ENCODE results near the gene GAS2.

GAS2 gene

DNA sequence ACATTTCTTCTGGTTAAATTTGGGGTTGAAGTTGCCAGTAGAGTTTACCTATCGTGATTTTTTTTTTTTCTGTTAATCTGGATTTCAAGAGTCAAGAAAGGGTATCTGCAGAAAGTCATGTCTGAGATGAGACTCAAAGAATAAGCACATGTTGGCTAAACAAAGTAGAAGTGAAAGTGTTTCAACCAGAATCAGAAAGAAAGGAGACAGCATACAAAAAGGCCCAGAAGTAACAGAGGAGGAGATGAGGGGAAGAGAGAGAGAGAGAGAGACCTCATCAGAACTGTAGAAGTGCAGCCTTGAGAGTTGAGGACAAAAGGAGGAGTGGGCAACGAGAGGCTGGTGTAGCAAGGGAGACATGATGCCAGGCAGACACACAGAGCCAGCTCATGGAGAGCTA lies 108.3 kb downstream of the GAS2 start:
- intact Hi-C loops (cut with DNase I) = no loop called here
- no peak for DNase-seq

GRCh38 chr11:22775248-22775647 lies 108.8 kb downstream of the GAS2 start:
- intact Hi-C loops (cut with DNase I) = no loop called here
- DNase-seq = no peak

DNA sequence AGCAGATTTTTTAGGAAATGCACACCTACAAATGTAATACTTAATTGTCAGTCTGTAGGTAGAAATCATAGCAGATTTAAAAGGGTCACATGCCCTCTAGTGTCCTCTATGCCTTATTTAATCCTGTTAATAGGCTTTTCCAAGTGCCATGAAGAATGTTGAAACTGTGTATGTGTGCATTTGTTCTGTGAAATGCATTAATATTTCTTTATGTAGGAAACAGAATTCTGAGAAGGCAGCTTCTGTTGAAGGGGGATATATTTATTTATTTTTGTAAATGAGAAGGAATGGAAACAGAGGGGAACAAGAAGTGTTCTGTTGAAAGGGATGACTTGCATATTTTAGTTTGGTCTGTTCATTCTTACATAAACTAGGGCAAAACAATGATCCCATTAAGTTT lies 112.2 kb downstream of the GAS2 start:
- intact Hi-C loops (cut with DNase I) = no loop called here

GRCh38 chr11:22779850-22780249 lies 113.4 kb downstream of the GAS2 start:
- intact Hi-C loops (cut with DNase I) = loop anchor here (5.0 to 10.0 kb wide), 2 partner anchors 108 to 445 kb away; partner anchors contain the start of gene SLC17A6
- DNase-seq = no peak

More for the DNA sequence above, 112.2 kb downstream of the GAS2 start:
- DNase-seq = peak in 1 of 42 donors; percentile 19

GRCh38 chr11:22780952-22781593 lies 114.7 kb downstream of the GAS2 start:
- peak in 1 of 42 donors; percentile 7 for DNase-seq
- intact Hi-C loops (cut with DNase I) = loop anchor here (5.0 to 10.0 kb wide), 2 partner anchors 109 to 446 kb away; partner anchors contain the start of gene SLC17A6

GRCh38 chr11:22785251-22785650 lies 118.8 kb downstream of the GAS2 start:
- intact Hi-C loops (cut with DNase I) = loop anchor here (10.0 kb wide), 1 partner anchor 450 kb away; the partner anchor contains the start of gene SLC17A6
- no peak for DNase-seq

GRCh38 chr11:22786475-22786874 lies 120.1 kb downstream of the GAS2 start:
- intact Hi-C loops (cut with DNase I) = loop anchor here (10.0 kb wide), 1 partner anchor 452 kb away; the partner anchor contains the start of gene SLC17A6
- DNase-seq = no peak

DNA sequence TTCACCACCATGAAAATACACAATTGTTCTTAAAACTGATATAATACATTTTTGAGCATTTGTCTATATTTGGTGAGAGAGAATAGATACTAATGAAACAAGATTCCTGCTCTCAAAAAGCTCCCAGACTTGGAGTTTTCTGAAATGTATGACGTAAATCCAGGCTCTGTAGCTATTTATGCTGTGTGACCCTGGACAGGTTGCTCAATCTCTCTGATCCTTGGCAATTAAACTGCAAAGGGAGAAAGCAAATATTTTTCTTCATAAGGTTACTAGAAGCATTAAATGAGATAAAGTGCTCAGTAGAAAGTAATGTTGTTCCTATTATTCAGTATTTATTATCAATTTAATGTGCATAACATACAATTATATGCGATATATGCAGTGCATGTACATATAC lies 120.6 kb downstream of the GAS2 start:
- DNase-seq = no peak
- intact Hi-C loops (cut with DNase I) = loop anchor here (10.0 kb wide), 1 partner anchor 452 kb away; the partner anchor contains the start of gene SLC17A6

- intact Hi-C loops (cut with DNase I) = loop anchor here (10.0 kb wide), 1 partner anchor 453 kb away; the partner anchor contains the start of gene SLC17A6
- DNase-seq = peak in 27 of 42 donors; percentile 6 to 75 (median 45)
Measured at GRCh38 chr11:22787551-22788162, 121.2 kb downstream of the GAS2 start.

DNA sequence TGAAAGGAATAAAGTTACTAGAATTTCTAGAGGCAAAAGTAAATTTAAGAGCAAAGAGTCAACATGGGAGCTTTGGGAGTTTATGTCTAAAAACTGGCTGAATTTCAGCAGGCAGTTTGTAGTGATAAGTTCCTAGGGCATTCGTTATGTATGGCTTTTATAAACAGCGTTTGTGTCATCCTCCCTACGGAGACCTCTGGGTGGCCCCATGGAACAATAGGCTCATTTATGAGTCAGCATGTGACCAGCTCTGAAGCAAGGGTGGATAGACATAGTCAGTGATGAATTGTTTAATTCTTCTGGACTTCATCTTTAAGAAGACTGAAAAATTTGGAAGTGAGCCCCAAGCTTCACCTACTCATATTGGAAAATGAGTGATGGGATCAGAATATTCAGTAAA lies 126.1 kb downstream of the GAS2 start:
- peak; percentile 12 to 90 (median 68) for DNase-seq
- intact Hi-C loops (cut with DNase I) = no loop called here

- DNase-seq = no peak
- intact Hi-C loops (cut with DNase I) = no loop called here
Measured at GRCh38 chr11:22795914-22796313, 129.5 kb downstream of the GAS2 start.

- DNase-seq = peak in 1 of 42 donors; percentile 48
- intact Hi-C loops (cut with DNase I) = no loop called here
Measured at GRCh38 chr11:22797047-22797446, 130.6 kb downstream of the GAS2 start.

DNA sequence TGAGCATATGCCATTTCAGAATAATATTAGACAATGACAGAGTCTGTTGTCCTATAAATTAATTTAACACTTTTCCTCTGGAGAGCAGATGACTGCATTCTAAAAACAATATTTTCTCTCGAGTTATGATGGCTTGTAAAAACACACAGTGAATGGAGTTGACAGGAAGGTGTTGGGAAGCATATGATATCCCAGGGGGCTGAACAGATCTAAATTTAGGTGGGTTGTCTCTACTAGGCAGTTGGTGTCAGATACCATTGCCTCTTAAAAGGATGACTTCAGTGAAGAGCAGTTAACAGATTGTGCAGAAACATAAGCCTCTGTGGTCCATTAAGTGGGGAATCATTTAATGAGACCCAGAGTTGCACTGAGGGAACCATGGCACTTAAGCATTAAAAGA lies 132.5 kb downstream of the GAS2 start:
- DNase-seq = no peak
- intact Hi-C loops (cut with DNase I) = no loop called here

DNA sequence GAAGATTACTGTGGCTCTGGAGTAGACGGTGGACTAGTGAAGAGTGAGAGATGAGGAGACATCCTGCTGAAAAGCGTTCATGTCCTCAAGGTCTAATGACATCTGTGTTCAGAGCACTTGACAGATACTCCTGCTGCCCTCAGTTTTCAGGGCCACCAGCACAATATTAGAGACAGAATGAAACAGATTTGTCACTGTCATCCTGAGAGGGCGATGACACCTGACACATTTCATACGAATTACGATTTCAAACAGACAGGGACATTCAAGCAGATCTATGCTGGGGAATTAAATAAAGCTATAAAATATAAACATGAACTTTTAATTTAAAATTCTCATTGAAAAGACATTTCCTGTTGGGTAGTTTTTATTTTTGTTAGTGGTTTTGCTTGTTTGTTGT lies 134.1 kb downstream of the GAS2 start:
- intact Hi-C loops (cut with DNase I) = no loop called here
- DNase-seq = no peak

GRCh38 chr11:22802861-22803260 lies 136.4 kb downstream of the GAS2 start:
- intact Hi-C loops (cut with DNase I) = no loop called here

DNA sequence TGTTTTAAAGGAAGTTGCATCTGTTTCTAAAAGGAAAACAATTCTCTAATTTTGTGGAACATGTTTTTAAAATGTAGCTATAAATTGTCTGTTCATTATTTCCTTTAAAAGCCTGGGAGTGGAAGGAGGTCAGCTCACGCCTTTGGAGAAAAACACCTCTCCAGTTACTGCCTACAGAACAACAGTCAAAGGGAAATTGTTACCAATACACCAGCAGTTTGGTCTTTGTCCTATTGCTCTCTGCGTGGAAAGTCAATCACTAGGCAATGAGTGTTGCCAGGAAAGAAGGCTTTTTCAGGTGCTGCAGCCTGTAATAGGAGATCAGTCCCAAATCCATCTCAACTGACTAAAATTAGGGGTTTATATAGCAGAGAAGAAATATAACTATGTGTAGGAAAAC lies 141.0 kb downstream of the GAS2 start:
- intact Hi-C loops (cut with DNase I) = no loop called here
- DNase-seq = no peak

More at GRCh38 chr11:22802861-22803260, 136.4 kb downstream of the GAS2 start:
- no peak for DNase-seq

GRCh38 chr11:22807855-22808570 lies 141.6 kb downstream of the GAS2 start:
- intact Hi-C loops (cut with DNase I) = no loop called here
- no peak for DNase-seq

GRCh38 chr11:22808571-22809197 lies 142.3 kb downstream of the GAS2 start:
- intact Hi-C loops (cut with DNase I) = no loop called here
- DNase-seq = peak in 3 of 42 donors; percentile 8 to 25 (median 17)

DNA sequence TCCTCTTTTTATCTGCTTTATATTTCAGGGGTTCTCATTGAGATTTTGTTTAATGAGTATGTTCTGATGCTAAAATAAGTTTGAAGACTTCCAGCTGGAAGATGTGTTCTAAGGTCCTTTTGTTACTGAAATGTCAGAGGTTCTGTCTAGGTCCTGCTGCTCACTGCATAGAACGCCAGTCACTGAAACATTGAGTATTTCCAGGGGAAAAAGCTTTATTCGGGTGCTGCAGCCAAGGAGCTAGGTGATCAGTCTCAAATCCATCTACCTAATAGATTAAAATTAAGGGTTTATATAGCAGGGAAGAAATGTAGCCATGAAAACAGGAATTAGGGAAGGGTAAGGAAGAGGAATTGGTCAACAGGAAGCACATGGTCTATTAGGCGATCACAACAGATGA lies 143.5 kb downstream of the GAS2 start:
- DNase-seq = no peak
- intact Hi-C loops (cut with DNase I) = no loop called here

Measured in head of caudate nucleus (tissue), 42 donors.